ENCODE results near the gene ITCH.

Gene ITCH

DNA sequence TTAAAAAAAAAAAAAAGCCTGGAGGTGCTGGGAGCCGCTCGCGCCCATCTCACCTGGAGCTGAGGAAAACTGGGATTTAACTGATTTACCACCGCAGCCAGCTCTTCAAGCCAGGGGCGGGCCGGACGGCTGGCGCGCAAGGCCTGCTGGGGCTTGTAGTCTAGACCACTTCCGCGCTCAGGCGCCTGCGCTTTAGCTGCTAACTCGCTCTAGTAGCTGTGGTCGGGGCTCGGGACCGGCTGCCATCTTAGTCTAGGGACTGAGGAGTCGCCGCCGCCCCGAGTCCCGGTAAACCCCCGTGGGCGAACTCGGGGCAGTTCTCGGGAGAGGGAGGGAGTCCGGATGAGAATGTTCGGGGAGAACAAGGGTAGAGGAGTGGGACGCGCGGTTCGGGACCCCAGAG is at the start of gene ITCH:
Gene ITCH (plus strand): TSS at position 212 of the 403 bp plus-strand sequence. CDS start 30,539 bp downstream, outside the sequence.
- Histone ChIP-seq H3K9me3 (ENCODE audit: insufficient read depth, low read length, severe bottlenecking) (no peaks in the 10 kb centered on the region), H4K20me1 (ENCODE audit: insufficient read depth, low read length) (peaks cover 17% of the 10 kb centered on the region), H3K4me3 (ENCODE audit: low read depth in 1 of 2, low read length in 2 of 2) (peak within 1 kb of the TSS; percentile 67 to 94), H3K4me1 (ENCODE audit: insufficient read depth, low read length) (peaks cover 36% of the 10 kb centered on the region), H3K27ac (ENCODE audit: low read length) (peak within 1 kb of the TSS; percentile 82), H3K79me2 (ENCODE audit: insufficient read depth, low read length) (peaks cover 50% of the 10 kb centered on the region), H3K36me3 (ENCODE audit: insufficient read depth, low read length) (peaks cover 10% of the 10 kb centered on the region), H3K27me3 (ENCODE audit: insufficient read depth, low read length, poor library complexity) (no peaks in the 10 kb centered on the region), H3K4me2 (ENCODE audit: insufficient read depth, low read length) (peak within 1 kb of the TSS; percentile 92), H2AFZ (ENCODE audit: low read depth, low read length) (peak within 1 kb of the TSS; percentile 93), H3K9ac (ENCODE audit: low read depth, low read length) (peak within 1 kb of the TSS; percentile 88)
- TF ChIP-seq CTCF (IDR thresholded peaks at IDR 0.05; ENCODE audit: borderline replicate concordance, extremely low read depth, low read length, poor library complexity, severe bottlenecking) (no peak), EZH2 (IDR thresholded peaks at IDR 0.05; ENCODE audit: borderline replicate concordance, low read depth, low read length, severe bottlenecking) (no peak)
- ATAC-seq (ENCODE audit: insufficient read depth, low read depth) (peak; percentile 100), DNase-seq (peak; percentile 96)

- TF ChIP-seq CTCF (IDR thresholded peaks at IDR 0.05; ENCODE audit: borderline replicate concordance, extremely low read depth, low read length, poor library complexity, severe bottlenecking) (no peak), EZH2 (IDR thresholded peaks at IDR 0.05; ENCODE audit: borderline replicate concordance, low read depth, low read length, severe bottlenecking) (no peak)
- no peak for ATAC-seq (ENCODE audit: insufficient read depth, low read depth)
- H3K9ac ChIP-seq (ENCODE audit: low read depth, low read length): no peak overlapping the region
These were observed 47.8 kb upstream of the ITCH start for GRCh38 chr20:34315236-34315635.

DNA sequence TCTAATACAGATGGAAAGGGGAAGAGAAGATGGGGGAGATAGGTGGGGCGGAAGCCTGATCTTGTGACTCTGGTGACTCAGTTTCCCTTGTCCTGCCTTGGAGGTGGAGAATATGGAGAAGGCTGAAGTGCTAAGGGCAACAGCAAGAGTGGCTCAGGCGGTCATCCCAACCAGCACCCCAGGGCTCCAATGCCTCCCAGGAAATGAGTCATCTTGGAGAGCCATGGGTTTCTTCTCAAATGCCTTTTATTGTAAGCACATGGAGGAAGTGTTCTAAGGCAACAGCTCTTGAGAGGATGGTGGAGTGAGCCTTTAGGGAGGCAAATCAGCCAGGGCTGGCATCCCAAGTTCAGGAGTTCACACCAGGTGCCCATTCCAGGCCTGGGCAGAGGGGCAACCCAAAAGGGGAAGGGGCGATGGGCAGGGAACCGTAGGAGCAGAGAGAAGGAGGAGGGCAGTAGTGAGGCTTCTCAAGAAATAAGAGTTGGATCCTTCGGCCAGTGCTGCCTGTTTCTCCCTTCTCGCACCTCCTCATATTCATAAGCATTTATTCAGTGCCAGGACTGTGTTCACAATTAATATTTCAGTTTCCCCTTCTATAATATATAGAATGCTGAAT is 46.8 kb upstream of the ITCH start:
- no peak overlapping the region for H3K27ac ChIP-seq (ENCODE audit: low read length)
- TF ChIP-seq CTCF (IDR thresholded peaks at IDR 0.05; ENCODE audit: borderline replicate concordance, extremely low read depth, low read length, poor library complexity, severe bottlenecking) (no peak), EZH2 (IDR thresholded peaks at IDR 0.05; ENCODE audit: borderline replicate concordance, low read depth, low read length, severe bottlenecking) (no peak)
- no peak for DNase-seq
- no peak overlapping the region for H3K4me2 ChIP-seq (ENCODE audit: insufficient read depth, low read length)
- H3K36me3 ChIP-seq (ENCODE audit: insufficient read depth, low read length): no peaks in the 10 kb centered on the region
- H2AFZ ChIP-seq (ENCODE audit: low read depth, low read length): no peak overlapping the region
- H4K20me1 ChIP-seq (ENCODE audit: insufficient read depth, low read length): no peaks in the 10 kb centered on the region
- no peak overlapping the region for H3K9ac ChIP-seq (ENCODE audit: low read depth, low read length)
- no peak overlapping the region for H3K4me3 ChIP-seq (ENCODE audit: low read depth in 1 of 2, low read length in 2 of 2)
- H3K9me3 ChIP-seq (ENCODE audit: insufficient read depth, low read length, severe bottlenecking): no peaks in the 10 kb centered on the region
- H3K4me1 ChIP-seq (ENCODE audit: insufficient read depth, low read length): peaks cover 13% of the 10 kb centered on the region
- no peaks in the 10 kb centered on the region for H3K79me2 ChIP-seq (ENCODE audit: insufficient read depth, low read length)
- no peak for ATAC-seq (ENCODE audit: insufficient read depth, low read depth)
- no peaks in the 10 kb centered on the region for H3K27me3 ChIP-seq (ENCODE audit: insufficient read depth, low read length, poor library complexity)

More at GRCh38 chr20:34315236-34315635, 47.8 kb upstream of the ITCH start:
- DNase-seq: no peak
- H4K20me1 ChIP-seq (ENCODE audit: insufficient read depth, low read length): no peaks in the 10 kb centered on the region
- no peaks in the 10 kb centered on the region for H3K27me3 ChIP-seq (ENCODE audit: insufficient read depth, low read length, poor library complexity)
- no peak overlapping the region for H2AFZ ChIP-seq (ENCODE audit: low read depth, low read length)
- H3K9me3 ChIP-seq (ENCODE audit: insufficient read depth, low read length, severe bottlenecking): no peaks in the 10 kb centered on the region
- peaks cover 13% of the 10 kb centered on the region for H3K4me1 ChIP-seq (ENCODE audit: insufficient read depth, low read length)
- H3K27ac ChIP-seq (ENCODE audit: low read length): no peak overlapping the region
- no peaks in the 10 kb centered on the region for H3K79me2 ChIP-seq (ENCODE audit: insufficient read depth, low read length)
- H3K4me2 ChIP-seq (ENCODE audit: insufficient read depth, low read length): no peak overlapping the region
- H3K4me3 ChIP-seq (ENCODE audit: low read depth in 1 of 2, low read length in 2 of 2): no peak overlapping the region
- H3K36me3 ChIP-seq (ENCODE audit: insufficient read depth, low read length): no peaks in the 10 kb centered on the region
